ENCODE data around the gene SELENOH.

- TF ChIP-seq EP300 (IDR thresholded peaks at IDR 0.05) (no peak), POLR2AphosphoS5 (IDR thresholded peaks at IDR 0.05) (no peak), POLR2A (IDR thresholded peaks at IDR 0.05) (no peak)
- TF ChIP-seq, protein P1, sequence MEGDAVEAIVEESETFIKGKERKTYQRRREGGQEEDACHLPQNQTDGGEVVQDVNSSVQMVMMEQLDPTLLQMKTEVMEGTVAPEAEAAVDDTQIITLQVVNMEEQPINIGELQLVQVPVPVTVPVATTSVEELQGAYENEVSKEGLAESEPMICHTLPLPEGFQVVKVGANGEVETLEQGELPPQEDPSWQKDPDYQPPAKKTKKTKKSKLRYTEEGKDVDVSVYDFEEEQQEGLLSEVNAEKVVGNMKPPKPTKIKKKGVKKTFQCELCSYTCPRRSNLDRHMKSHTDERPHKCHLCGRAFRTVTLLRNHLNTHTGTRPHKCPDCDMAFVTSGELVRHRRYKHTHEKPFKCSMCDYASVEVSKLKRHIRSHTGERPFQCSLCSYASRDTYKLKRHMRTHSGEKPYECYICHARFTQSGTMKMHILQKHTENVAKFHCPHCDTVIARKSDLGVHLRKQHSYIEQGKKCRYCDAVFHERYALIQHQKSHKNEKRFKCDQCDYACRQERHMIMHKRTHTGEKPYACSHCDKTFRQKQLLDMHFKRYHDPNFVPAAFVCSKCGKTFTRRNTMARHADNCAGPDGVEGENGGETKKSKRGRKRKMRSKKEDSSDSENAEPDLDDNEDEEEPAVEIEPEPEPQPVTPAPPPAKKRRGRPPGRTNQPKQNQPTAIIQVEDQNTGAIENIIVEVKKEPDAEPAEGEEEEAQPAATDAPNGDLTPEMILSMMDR (IDR thresholded peaks at IDR 0.05): no peak
These were observed 50.8 kb downstream of the SELENOH start for GRCh38 chr11:57792060-57792541.

Data from gastroesophageal sphincter (tissue), 3 donors.